SK-N-SH (cell line): ENCODE results near the gene FADD. TPM values are rescaled to one million over a fixed set of nuclear protein-coding genes. Genes with fewer than 3 reads are reported as not detected.

Experiments used
- CTCF ChIA-PET: fragments of 300-600, 350-600 bp; formaldehyde crosslinking; extraction: SDS; loops from one replicate; lab custom pipeline; 2021; lab: Yijun Ruan, JAX
- POLR2A ChIA-PET: fragments of 350-600 bp; sonication (Branson Sonifier 250); formaldehyde crosslinking; extraction: SDS; loops from one replicate; lab custom pipeline; 2020; ENCODE audit warnings: antibody characterized with exemption, inconsistent platforms; lab: Yijun Ruan, JAX
- DNase-seq: peaks from one replicate; pipeline ENCODE4 v3.0.0; 2012
- H2AFZ ChIP-seq: fragments of 200-600 bp; sonication (generic); 2 replicates; pipeline ENCODE4 v1.8.1; 2016; ENCODE audit warnings: antibody characterized with exemption, mild to moderate bottlenecking, low read depth
- H3F3A ChIP-seq: fragments of 200-600 bp; sonication (generic); replicated peaks from 2 replicates; pipeline ENCODE3; 2016; ENCODE audit warnings: antibody characterized with exemption, mild to moderate bottlenecking; ENCODE audit not compliant: insufficient read depth
- H3K27ac ChIP-seq, 2 experiments: fragments of 200-500 bp in 1 of 2; fragments of 200-600 bp in 1 of 2; sonication (Bioruptor generic) in 1 of 2; sonication (generic), shearing (Covaris generic) in 1 of 2; 2 replicates each; pipeline versions ENCODE4 v1.5.1 to v1.6.1; 2014 to 2016; ENCODE audit warnings: low read depth in 2 of 2, inconsistent platforms in 1 of 2, low read length in 1 of 2, mild to moderate bottlenecking in 1 of 2, mixed read lengths in 1 of 2
- H3K27me3 ChIP-seq: fragments of 200-600 bp; sonication (generic), shearing (Covaris generic); 2 replicates; pipeline ENCODE4 v1.6.1; 2016; ENCODE audit warnings: mixed run types; ENCODE audit not compliant: insufficient read depth
- H3K36me3 ChIP-seq, 2 experiments: fragments of 200-500 bp in 1 of 2; fragments of 200-600 bp in 1 of 2; sonication (Bioruptor generic) in 1 of 2; sonication (generic) in 1 of 2; replicated peaks in 1 of 2; 2 replicates each; pipeline versions ENCODE3 to v1.5.1; 2014 to 2016; ENCODE audit warnings: low read length in 1 of 2, mild to moderate bottlenecking in 1 of 2; ENCODE audit not compliant: insufficient read depth in 2 of 2, control insufficient read depth in 1 of 2
- H3K4me1 ChIP-seq, 2 experiments: fragments of 200-500 bp in 1 of 2; fragments of 200-600 bp in 1 of 2; sonication (Bioruptor generic) in 1 of 2; sonication (generic), shearing (Covaris generic) in 1 of 2; 2 replicates each; pipeline versions ENCODE4 v1.5.1 to v1.6.1; 2014 to 2016; ENCODE audit warnings: low read depth in 1 of 2, low read length in 1 of 2, mixed run types in 1 of 2; ENCODE audit not compliant: insufficient read depth in 2 of 2, control insufficient read depth in 1 of 2
- H3K4me2 ChIP-seq: fragments of 200-600 bp; sonication (generic), shearing (Covaris generic); 2 replicates; pipeline ENCODE4 v1.6.1; 2017; ENCODE audit warnings: mixed run types
- H3K4me3 ChIP-seq, 2 experiments: fragments of 200-500 bp in 1 of 2; fragments of 200-600 bp in 1 of 2; sonication (Bioruptor generic) in 1 of 2; sonication (generic), shearing (Covaris generic) in 1 of 2; 2 replicates each; pipeline versions ENCODE4 v1.5.1 to v1.8.1; 2014 to 2016; ENCODE audit warnings: low read depth in 2 of 2, inconsistent platforms in 1 of 2, low read length in 1 of 2, mild to moderate bottlenecking in 1 of 2, mixed read lengths in 1 of 2, moderate library complexity in 1 of 2
- H3K79me2 ChIP-seq: fragments of 200-600 bp; sonication (generic); 2 replicates; pipeline ENCODE4 v1.8.1; 2017; ENCODE audit warnings: mild to moderate bottlenecking; ENCODE audit not compliant: insufficient read depth
- H3K9ac ChIP-seq: fragments of 200-600 bp; sonication (generic); 2 replicates; pipeline ENCODE4 v1.6.1; 2017; ENCODE audit warnings: mixed run types
- H3K9me2 ChIP-seq: fragments of 200-600 bp; sonication (generic); 2 replicates; pipeline ENCODE4 v1.6.1; 2017; ENCODE audit warnings: mixed run types
- H3K9me3 ChIP-seq: fragments of 200-600 bp; sonication (generic); 2 replicates; pipeline ENCODE4 v1.6.1; 2017; ENCODE audit warnings: mixed run types, mild to moderate bottlenecking, moderate library complexity
- H4K20me1 ChIP-seq: fragments of 200-600 bp; sonication (generic); 2 replicates; pipeline ENCODE4 v1.6.1; 2017; ENCODE audit warnings: mild to moderate bottlenecking, mixed run types; ENCODE audit not compliant: insufficient read depth
- CHD2 ChIP-seq: fragments of 150-350 bp; IDR thresholded peaks from 2 replicates; pipeline ENCODE4 v1.6.1; 2018; ENCODE audit warnings: low read length; ENCODE audit not compliant: partially characterized antibody
- EP300 ChIP-seq, 2 experiments: IDR thresholded peaks; 2 replicates each; pipeline versions ENCODE4 v1.4.0 to v1.6.1; 2012; ENCODE audit warnings: borderline replicate concordance in 1 of 2, low read depth in 1 of 2, low read length in 1 of 2
- FOSL2 ChIP-seq: IDR thresholded peaks from 2 replicates; pipeline ENCODE4 v1.4.0; 2012; ENCODE audit warnings: low read depth, mild to moderate bottlenecking, moderate library complexity, borderline replicate concordance
- FOXJ3 ChIP-seq: sonication (generic); formaldehyde crosslinking; IDR thresholded peaks from 2 replicates; pipeline ENCODE4 v1.5.1; 2020; ENCODE audit warnings: mild to moderate bottlenecking, missing genetic modification reagents
- JUND ChIP-seq: IDR thresholded peaks from 2 replicates; pipeline ENCODE4 v1.4.0; 2012
- MEF2A ChIP-seq: IDR thresholded peaks from 2 replicates; pipeline ENCODE4 v1.4.0; 2012; ENCODE audit warnings: low read depth, borderline replicate concordance
- MXI1 ChIP-seq: IDR thresholded peaks from 2 replicates; pipeline ENCODE4 v1.6.1; 2012; ENCODE audit warnings: mild to moderate bottlenecking, low read depth, low read length, improper control_type of control experiment
- NFIC ChIP-seq: IDR thresholded peaks from 2 replicates; pipeline ENCODE4 v1.4.0; 2012; ENCODE audit warnings: borderline replicate concordance
- RXRA ChIP-seq: IDR thresholded peaks from 2 replicates; pipeline ENCODE4 v1.4.0; 2012; ENCODE audit warnings: low read depth, mild to moderate bottlenecking, borderline replicate concordance
- SMC3 ChIP-seq: IDR thresholded peaks from 2 replicates; pipeline ENCODE4 v1.6.1; 2012; ENCODE audit warnings: low read depth, low read length, improper control_type of control experiment
- TAF1 ChIP-seq: IDR thresholded peaks from 2 replicates; pipeline ENCODE4 v1.6.1; 2012; ENCODE audit warnings: low read depth, mild to moderate bottlenecking, low read length, moderate library complexity, borderline replicate concordance
- TCF12 ChIP-seq: IDR thresholded peaks from 2 replicates; pipeline ENCODE4 v1.4.0; 2012
- YY1 ChIP-seq: IDR thresholded peaks from 2 replicates; pipeline ENCODE4 v1.4.0; 2012; ENCODE audit warnings: low read depth, mild to moderate bottlenecking
- WGBS: methylation state at CpG from one replicate; pipeline ENCODE4 v1.1.6; 2017; ENCODE audit warnings: low lambda C conversion rate; 5-methylcytosine and 5-hydroxymethylcytosine counted together
- polyA plus RNA-seq, 3 experiments: library from polyadenylated mRNA; depleted of rRNA; stranded (reverse); fragments of >200 nt; gene quantifications; 2 replicates each; pipeline ENCODE4 v1.2.3, GENCODE V29; 2012
- TF ChIP-seq, protein P1 (sequence below): IDR thresholded peaks from 2 replicates; pipeline ENCODE4; 2012
- TF ChIP-seq, protein P2 (sequence below): IDR thresholded peaks from 2 replicates; pipeline ENCODE4 v1.4.0; 2012; ENCODE audit warnings: low read depth, borderline replicate concordance
- TF ChIP-seq, protein P3 (sequence below): fragments of 150-350 bp; IDR thresholded peaks from 2 replicates; pipeline ENCODE4 v1.6.1; 2016; ENCODE audit warnings: mild to moderate bottlenecking, low read depth, low read length
- TF ChIP-seq, protein P4 (sequence below): IDR thresholded peaks from 2 replicates; pipeline ENCODE4 v1.4.0; 2012; ENCODE audit warnings: low read depth
- TF ChIP-seq, protein P5 (sequence below): IDR thresholded peaks from 2 replicates; pipeline ENCODE4 v1.6.1; 2012; ENCODE audit warnings: mild to moderate bottlenecking, low read depth, low read length, moderate library complexity

FADD gene
- polyA plus RNA-seq, 1 of the 3 experiments (the other 2 are of a cell fraction) = 23.8 TPM

DNA sequence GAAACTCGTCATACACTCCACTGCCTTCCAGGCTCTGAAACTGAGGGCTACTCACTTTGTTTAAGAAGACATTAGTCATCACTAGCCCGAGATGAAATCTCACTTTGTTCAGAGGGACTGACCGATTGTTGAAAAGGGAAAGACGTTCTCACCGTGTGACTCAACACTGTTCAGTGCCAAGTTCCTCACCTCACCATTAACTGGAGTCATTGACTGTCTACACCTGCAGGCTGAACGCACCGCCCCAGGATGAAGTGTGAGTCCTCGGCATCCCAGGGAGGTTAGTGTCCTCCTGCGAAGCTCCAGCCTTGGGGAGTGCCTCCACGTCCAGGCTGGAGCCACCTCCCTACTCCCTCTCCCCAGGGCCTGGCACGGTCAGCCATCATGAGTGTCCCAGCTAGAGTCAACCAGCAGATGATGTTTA, 30.4 kb downstream of the FADD start:
- no peaks in the 10 kb centered on the region for H3K79me2 ChIP-seq
- 16% methylated on average over 6 of the region's 11 CpGs for WGBS
- peaks cover 9% of the 10 kb centered on the region; the same call in 1 of the 2 replicates for H4K20me1 ChIP-seq
- H3K4me1 ChIP-seq = no peaks in the 10 kb centered on the region
- H3K9me2 ChIP-seq = no peaks in the 10 kb centered on the region
- no peaks in the 10 kb centered on the region for H3K27me3 ChIP-seq
- H3K27ac ChIP-seq = 0 out of 4 replicates have a peak overlapping the region, but pooled peaks of 1 of the 2 experiments have one; percentile 9
- H2AFZ ChIP-seq = no peak overlapping the region
- TF ChIP-seq EP300 (IDR thresholded peaks at IDR 0.05; ENCODE audit: borderline replicate concordance in 1 of 2, low read depth in 1 of 2, low read length in 1 of 2) = peak in 1 of 2 experiments; percentile 30; a peak in 1 of 4 replicates
- TF ChIP-seq, protein P1, sequence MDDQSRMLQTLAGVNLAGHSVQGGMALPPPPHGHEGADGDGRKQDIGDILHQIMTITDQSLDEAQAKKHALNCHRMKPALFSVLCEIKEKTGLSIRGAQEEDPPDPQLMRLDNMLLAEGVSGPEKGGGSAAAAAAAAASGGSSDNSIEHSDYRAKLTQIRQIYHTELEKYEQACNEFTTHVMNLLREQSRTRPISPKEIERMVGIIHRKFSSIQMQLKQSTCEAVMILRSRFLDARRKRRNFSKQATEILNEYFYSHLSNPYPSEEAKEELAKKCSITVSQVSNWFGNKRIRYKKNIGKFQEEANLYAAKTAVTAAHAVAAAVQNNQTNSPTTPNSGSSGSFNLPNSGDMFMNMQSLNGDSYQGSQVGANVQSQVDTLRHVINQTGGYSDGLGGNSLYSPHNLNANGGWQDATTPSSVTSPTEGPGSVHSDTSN = peak; percentile 55
- TF ChIP-seq, protein P2, sequence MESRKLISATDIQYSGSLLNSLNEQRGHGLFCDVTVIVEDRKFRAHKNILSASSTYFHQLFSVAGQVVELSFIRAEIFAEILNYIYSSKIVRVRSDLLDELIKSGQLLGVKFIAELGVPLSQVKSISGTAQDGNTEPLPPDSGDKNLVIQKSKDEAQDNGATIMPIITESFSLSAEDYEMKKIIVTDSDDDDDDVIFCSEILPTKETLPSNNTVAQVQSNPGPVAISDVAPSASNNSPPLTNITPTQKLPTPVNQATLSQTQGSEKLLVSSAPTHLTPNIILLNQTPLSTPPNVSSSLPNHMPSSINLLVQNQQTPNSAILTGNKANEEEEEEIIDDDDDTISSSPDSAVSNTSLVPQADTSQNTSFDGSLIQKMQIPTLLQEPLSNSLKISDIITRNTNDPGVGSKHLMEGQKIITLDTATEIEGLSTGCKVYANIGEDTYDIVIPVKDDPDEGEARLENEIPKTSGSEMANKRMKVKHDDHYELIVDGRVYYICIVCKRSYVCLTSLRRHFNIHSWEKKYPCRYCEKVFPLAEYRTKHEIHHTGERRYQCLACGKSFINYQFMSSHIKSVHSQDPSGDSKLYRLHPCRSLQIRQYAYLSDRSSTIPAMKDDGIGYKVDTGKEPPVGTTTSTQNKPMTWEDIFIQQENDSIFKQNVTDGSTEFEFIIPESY = no peak
- peak; percentile 56; the same call in 1 of the 2 replicates for TF ChIP-seq TCF12
- TF ChIP-seq, protein P3, sequence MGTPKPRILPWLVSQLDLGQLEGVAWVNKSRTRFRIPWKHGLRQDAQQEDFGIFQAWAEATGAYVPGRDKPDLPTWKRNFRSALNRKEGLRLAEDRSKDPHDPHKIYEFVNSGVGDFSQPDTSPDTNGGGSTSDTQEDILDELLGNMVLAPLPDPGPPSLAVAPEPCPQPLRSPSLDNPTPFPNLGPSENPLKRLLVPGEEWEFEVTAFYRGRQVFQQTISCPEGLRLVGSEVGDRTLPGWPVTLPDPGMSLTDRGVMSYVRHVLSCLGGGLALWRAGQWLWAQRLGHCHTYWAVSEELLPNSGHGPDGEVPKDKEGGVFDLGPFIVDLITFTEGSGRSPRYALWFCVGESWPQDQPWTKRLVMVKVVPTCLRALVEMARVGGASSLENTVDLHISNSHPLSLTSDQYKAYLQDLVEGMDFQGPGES = no peak
- no peak for TF ChIP-seq SMC3
- no peak for TF ChIP-seq MXI1
- TF ChIP-seq FOSL2 = peak; percentile 64
- no peak for TF ChIP-seq RXRA
- TF ChIP-seq JUND = peak; percentile 60
- TF ChIP-seq, protein P4, sequence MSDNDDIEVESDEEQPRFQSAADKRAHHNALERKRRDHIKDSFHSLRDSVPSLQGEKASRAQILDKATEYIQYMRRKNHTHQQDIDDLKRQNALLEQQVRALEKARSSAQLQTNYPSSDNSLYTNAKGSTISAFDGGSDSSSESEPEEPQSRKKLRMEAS = no peak
- TF ChIP-seq NFIC = peak; percentile 81
- no peak for TF ChIP-seq CHD2
- TF ChIP-seq, all 33 proteins: peak for 6
- no peaks in the 10 kb centered on the region for H3K36me3 ChIP-seq
- H3K9ac ChIP-seq = no peak overlapping the region
- H3K9me3 ChIP-seq = no peaks in the 10 kb centered on the region
- peaks cover 16% of the 10 kb centered on the region for H3F3A ChIP-seq
- no peak overlapping the region for H3K4me3 ChIP-seq
- ChIA-PET POLR2A (no interaction called here), CTCF (interaction anchor here (0.7 kb wide), 1 partner anchor 37 kb away, joined by 3 read pairs; no protein-coding TSS in a partner anchor)
- H3K4me2 ChIP-seq = peak overlapping the region; percentile 23; the same call in 1 of the 2 replicates
- DNase-seq = no peak

DNA sequence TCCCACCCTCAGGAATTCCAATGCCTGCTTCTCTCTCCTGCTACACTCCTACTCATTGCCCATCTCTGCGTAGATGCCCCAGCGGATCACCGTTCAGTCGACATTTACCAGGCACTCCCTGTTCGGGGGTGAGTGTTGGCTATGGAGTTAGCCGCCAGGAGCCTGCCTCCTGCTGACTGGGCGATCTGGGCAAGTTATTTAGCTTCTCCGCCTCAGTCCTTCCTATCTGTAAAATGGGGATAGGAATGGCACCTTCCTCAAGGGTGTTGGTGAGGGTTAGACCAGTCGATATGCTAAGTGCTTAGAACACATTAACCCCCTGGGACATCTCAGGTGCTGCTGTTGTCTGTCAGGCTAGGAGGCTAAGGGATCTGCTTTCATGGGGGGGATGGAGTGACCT, 30.9 kb downstream of the FADD start:
- Histone ChIP-seq H4K20me1 (peaks cover 9% of the 10 kb centered on the region; the same call in 1 of the 2 replicates), H3K4me3 (no peak overlapping the region), H3K4me1 (no peaks in the 10 kb centered on the region), H3K9me2 (no peaks in the 10 kb centered on the region), H3K79me2 (no peaks in the 10 kb centered on the region), H3K27me3 (no peaks in the 10 kb centered on the region), H3K27ac (0 out of 4 replicates have a peak overlapping the region, but pooled peaks of 1 of the 2 experiments have one; percentile 9), H3K9me3 (no peaks in the 10 kb centered on the region), H3K9ac (no peak overlapping the region), H2AFZ (no peak overlapping the region), H3F3A (peaks cover 16% of the 10 kb centered on the region), H3K36me3 (no peaks in the 10 kb centered on the region), H3K4me2 (peak overlapping the region; percentile 23; the same call in 1 of the 2 replicates)
- TF ChIP-seq TAF1 (no peak), FOSL2 (no peak), MXI1 (no peak), FOXJ3 (no peak), CHD2 (no peak), YY1 (no peak), RXRA (no peak), MEF2A (no peak), TCF12 (no peak)
- TF ChIP-seq, protein P5, sequence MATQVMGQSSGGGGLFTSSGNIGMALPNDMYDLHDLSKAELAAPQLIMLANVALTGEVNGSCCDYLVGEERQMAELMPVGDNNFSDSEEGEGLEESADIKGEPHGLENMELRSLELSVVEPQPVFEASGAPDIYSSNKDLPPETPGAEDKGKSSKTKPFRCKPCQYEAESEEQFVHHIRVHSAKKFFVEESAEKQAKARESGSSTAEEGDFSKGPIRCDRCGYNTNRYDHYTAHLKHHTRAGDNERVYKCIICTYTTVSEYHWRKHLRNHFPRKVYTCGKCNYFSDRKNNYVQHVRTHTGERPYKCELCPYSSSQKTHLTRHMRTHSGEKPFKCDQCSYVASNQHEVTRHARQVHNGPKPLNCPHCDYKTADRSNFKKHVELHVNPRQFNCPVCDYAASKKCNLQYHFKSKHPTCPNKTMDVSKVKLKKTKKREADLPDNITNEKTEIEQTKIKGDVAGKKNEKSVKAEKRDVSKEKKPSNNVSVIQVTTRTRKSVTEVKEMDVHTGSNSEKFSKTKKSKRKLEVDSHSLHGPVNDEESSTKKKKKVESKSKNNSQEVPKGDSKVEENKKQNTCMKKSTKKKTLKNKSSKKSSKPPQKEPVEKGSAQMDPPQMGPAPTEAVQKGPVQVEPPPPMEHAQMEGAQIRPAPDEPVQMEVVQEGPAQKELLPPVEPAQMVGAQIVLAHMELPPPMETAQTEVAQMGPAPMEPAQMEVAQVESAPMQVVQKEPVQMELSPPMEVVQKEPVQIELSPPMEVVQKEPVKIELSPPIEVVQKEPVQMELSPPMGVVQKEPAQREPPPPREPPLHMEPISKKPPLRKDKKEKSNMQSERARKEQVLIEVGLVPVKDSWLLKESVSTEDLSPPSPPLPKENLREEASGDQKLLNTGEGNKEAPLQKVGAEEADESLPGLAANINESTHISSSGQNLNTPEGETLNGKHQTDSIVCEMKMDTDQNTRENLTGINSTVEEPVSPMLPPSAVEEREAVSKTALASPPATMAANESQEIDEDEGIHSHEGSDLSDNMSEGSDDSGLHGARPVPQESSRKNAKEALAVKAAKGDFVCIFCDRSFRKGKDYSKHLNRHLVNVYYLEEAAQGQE = no peak
- DNase-seq = no peak
- WGBS = 80% methylated on average over 9 of the region's 9 CpGs
- ChIA-PET CTCF (interaction anchor here (1.1 kb wide), 1 partner anchor 38 kb away, joined by 3 read pairs; no protein-coding TSS in a partner anchor), POLR2A (no interaction called here)
